HG03060 (cell line): ENCODE results near the gene AK4.
A peak's percentile ranks its signal among the peaks of the same experiment; 100 is the strongest.
"Not testable (repeated sequence)": the region's sequence is repeated elsewhere in the genome, so short reads cannot be mapped to it uniquely, and the experiment has no call there.

Experiments used
- ATAC-seq: cut with Tn5 transposase; IDR thresholded peaks from one replicate; pipeline ENCODE4 v1.9.1; 2021; ENCODE audit warnings: low read depth, moderate number of reproducible peaks; ENCODE audit not compliant: unreplicated experiment

Gene AK4

GRCh38 chr1:65148178-65148547 is at the start of gene AK4:
Gene AK4, plus strand, starts transcription at chr1:65148203. Its CDS starts 205 bp downstream, at chr1:65148408.
- ATAC-seq, result peak; percentile 7

- no peak for ATAC-seq
Measured at GRCh38 chr1:65103807-65104206, 44.2 kb upstream of the AK4 start.

GRCh38 chr1:65104854-65105534 is 43.0 kb upstream of the AK4 start:
- ATAC-seq, result no peak

GRCh38 chr1:65105596-65105995 is 42.4 kb upstream of the AK4 start:
- ATAC-seq, result no peak

- no peak for ATAC-seq
Measured at GRCh38 chr1:65108025-65108642, 39.9 kb upstream of the AK4 start.

- ATAC-seq, result no peak
Measured at GRCh38 chr1:65109487-65109886, 38.5 kb upstream of the AK4 start.

- ATAC-seq, result no peak
Measured at GRCh38 chr1:65112811-65113210, 35.2 kb upstream of the AK4 start.

- ATAC-seq, result no peak
Measured at GRCh38 chr1:65113298-65113697, 34.7 kb upstream of the AK4 start.

- no peak for ATAC-seq
Measured at GRCh38 chr1:65114322-65114721, 33.7 kb upstream of the AK4 start.

GRCh38 chr1:65119951-65120350 is 28.1 kb upstream of the AK4 start:
- ATAC-seq, result no peak

GRCh38 chr1:65129104-65129503 is 18.9 kb upstream of the AK4 start:
- not testable (repeated sequence) for ATAC-seq

- ATAC-seq, result no peak
Measured at GRCh38 chr1:65138524-65138923, 9.5 kb upstream of the AK4 start.

GRCh38 chr1:65139793-65140192 is 8.2 kb upstream of the AK4 start:
- not testable (repeated sequence) for ATAC-seq

GRCh38 chr1:65141394-65141793 is 6.6 kb upstream of the AK4 start:
- ATAC-seq, result no peak

- ATAC-seq, result no peak
Measured at GRCh38 chr1:65141918-65142317, 6.1 kb upstream of the AK4 start.

- ATAC-seq, result not testable (repeated sequence)
Measured at GRCh38 chr1:65143112-65143658, 4.8 kb upstream of the AK4 start.

GRCh38 chr1:65146908-65147423 is 1.0 kb upstream of the AK4 start:
- ATAC-seq, result no peak

GRCh38 chr1:65147424-65148177 is 402 bp upstream of the AK4 start:
- peak; percentile 39 for ATAC-seq

GRCh38 chr1:65148548-65149350 is 746 bp downstream of the AK4 start:
- ATAC-seq, result peak; percentile 26

- ATAC-seq, result no peak
Measured at GRCh38 chr1:65149351-65150107, 1.5 kb downstream of the AK4 start.
